Measurements from ENCODE around the gene B3GNT8.

- no peak for TF ChIP-seq CTCF (IDR thresholded peaks at IDR 0.05)
- TF ChIP-seq POLR2AphosphoS5 (IDR thresholded peaks at IDR 0.05): no peak
- TF ChIP-seq POLR2A (IDR thresholded peaks at IDR 0.05): no peak
Observed at GRCh38 chr19:41420101-41420880, 6.9 kb downstream of the B3GNT8 start.

Measured in breast epithelium (tissue), 3 donors.